ELR (cell line): ENCODE data around the gene TBC1D4.
A peak's percentile ranks its signal among the peaks of the same experiment; 100 is the strongest.
"Not testable (repeated sequence)": the region's sequence is repeated elsewhere in the genome, so short reads cannot be mapped to it uniquely, and the experiment has no call there.

Source experiments
- DNase-seq: peaks from one replicate; pipeline ENCODE4 v3.0.0-alpha.2; 2015; ENCODE audit warnings: low read depth

TBC1D4 gene

GRCh38 chr13:75356421-75356820 is 125.5 kb downstream of the TBC1D4 start:
- DNase-seq: peak; percentile 18

- DNase-seq: no peak
Measured at GRCh38 chr13:75355609-75356008, 126.4 kb downstream of the TBC1D4 start.

DNA sequence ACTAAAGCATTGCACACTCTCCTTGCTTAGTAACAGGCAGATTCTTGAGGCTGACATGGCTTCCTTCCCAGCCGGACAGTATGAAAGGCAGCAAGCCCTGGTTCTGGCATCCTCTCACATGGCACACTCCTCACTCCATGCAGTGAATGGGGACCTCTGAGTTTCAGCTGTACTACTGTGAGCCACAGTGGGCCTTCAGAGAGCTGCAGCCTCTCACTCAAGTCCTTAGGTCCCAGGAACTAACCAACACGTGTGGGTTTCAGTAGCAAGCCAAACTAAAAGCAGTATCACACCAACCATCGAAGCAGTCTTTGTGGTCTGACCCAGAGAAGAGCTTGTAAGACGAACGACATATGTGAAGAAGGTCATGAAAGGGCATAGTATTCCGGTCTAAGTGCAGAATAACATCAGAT is 128.2 kb downstream of the TBC1D4 start:
- no peak for DNase-seq

GRCh38 chr13:75352641-75353327 is 129.2 kb downstream of the TBC1D4 start:
- no peak for DNase-seq

GRCh38 chr13:75351538-75351937 is 130.4 kb downstream of the TBC1D4 start:
- not testable (repeated sequence) for DNase-seq

DNA sequence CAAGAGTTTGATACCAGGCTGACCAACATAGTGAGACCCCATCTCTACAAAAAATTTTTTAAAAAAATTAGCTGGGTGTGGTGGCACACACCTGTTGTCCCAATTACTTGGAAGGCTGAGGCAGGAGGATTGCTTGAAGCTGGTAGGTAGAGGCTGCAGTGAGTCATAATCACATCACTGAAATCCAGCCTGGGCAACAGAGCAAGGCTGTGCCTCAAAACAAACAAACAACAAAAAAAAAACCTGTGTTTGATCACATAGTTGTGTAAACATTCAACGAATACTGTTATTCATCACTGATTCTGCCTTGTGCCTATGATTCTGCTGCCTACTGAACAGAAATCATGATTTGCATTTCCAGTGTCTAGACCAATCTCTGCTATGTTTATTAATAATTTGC is 134.0 kb downstream of the TBC1D4 start:
- DNase-seq: peak; percentile 46

DNA sequence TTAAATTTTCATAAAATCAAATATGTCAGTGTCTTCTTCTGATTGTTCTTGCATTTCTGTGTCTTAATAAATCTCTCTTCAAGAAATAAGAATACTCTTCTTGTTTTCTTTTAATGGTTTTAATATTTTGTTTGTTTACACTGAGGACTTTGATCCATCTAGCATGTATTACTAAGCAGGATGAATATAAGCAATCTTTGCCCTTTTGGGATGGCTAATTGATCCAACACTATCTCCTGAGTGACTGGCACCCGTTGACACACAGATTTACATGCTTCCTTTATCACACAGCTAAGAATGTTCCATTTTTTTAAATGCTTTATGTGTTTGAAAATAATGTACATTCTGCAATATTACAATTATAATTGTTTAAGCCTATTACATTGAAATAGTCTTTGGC is 134.5 kb downstream of the TBC1D4 start:
- no peak for DNase-seq

- DNase-seq: peak; percentile 23
Measured at GRCh38 chr13:75345193-75345592, 136.8 kb downstream of the TBC1D4 start.

DNA sequence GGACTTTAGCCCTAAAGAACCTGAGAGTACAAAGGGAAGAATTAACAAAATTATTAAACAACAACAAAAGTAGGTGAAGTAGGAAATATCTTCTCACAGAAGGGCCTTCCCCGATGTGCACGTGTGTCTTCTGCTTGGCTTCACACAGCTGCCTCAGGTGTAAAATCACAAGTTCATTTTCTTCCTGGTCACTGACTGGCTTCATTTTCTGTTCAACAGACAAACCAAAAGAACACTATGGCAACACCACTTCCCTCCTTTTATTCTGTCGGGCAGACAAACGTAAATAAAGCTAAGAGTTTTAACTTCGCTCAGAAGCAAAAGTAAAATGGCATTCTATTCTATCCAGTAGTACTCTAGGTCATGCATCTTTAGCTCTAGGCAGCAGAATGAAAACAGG is 140.9 kb downstream of the TBC1D4 start:
- DNase-seq: no peak

GRCh38 chr13:75339635-75340374 is 142.2 kb downstream of the TBC1D4 start:
- no peak for DNase-seq

- no peak for DNase-seq
Measured at GRCh38 chr13:75334634-75335447, 147.1 kb downstream of the TBC1D4 start.

DNA sequence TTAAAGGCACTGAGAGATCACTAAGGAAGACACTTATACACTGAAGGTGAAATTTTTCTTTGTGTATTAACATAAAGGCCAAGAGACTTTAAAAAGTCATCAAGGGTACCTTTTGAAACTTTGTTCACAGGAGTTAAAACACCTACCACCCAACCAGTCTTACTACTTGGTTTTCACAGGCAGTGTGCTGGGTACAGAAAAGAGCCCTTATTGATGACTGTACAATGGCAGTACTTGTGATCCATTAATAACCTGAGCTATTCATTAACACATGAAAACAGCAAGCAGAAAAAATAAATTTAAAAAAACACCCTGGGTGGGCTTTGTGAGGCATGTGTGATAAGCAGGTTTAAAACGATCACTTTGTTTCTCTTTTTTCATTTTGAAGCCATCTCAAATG is 148.9 kb downstream of the TBC1D4 start:
- DNase-seq: no peak

DNA sequence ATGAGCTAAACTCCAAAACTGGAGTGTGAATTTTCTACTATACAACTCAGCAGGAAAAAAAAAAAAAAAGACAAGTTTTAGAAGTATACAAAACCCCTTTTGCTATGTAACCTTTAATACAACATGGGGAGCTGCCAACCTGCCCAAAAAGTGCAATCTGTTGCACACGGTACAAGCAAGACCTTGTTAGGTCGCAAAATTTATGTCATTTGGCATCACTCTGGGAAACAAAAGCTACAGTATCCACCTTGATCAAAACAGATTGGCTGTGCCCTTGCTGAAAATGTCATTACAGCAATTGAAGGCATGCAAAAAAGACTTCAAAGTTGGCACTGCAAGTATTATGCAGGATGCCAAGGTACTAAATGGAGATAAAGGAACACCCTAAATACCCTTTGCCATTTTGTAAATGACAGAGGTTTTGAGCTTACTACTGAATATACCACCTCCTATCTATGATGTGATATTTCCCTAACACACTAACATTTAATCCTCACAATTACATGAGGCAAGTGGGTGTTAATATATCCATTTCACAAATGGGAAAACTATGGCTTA is 150.1 kb downstream of the TBC1D4 start:
- no peak for DNase-seq

GRCh38 chr13:75330770-75331169 is 151.2 kb downstream of the TBC1D4 start:
- no peak for DNase-seq

DNA sequence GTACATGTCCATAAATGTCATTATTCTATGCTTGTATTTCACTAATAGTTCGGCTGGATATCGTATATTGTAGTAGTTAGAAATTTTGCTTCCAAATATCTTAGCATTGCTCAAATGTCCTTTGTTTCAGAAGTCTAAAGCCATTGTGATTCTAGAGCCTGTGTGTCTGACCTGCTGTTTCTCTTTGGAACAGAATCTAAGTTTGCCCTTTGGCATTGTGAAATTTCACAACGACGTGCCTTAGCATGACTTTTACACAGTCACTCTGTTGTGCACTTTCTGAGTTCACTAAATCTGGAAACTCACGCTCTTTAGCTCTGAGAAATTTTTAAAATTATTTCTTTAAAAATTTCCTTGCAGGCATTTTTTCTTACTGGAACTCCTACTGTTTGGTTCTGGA is 152.2 kb downstream of the TBC1D4 start:
- no peak for DNase-seq

DNA sequence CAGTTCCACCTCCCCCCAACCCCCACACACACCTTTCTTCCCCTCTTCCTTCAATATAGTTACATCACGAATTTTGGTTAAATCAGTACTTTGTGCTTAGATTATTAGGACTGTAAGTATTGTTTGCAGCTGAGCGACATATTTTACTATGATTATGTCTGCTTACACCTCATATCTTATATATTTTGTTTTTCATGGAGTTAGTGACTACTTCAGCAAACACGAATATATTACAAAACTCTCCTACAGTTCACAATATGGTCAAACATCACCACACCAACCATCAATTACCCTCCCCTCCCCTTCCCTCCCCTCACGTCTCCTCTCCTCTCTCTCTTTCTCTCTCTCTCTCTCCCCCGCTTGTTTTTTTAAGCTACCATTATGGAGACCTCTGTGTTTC is 152.9 kb downstream of the TBC1D4 start:
- DNase-seq: no peak

DNA sequence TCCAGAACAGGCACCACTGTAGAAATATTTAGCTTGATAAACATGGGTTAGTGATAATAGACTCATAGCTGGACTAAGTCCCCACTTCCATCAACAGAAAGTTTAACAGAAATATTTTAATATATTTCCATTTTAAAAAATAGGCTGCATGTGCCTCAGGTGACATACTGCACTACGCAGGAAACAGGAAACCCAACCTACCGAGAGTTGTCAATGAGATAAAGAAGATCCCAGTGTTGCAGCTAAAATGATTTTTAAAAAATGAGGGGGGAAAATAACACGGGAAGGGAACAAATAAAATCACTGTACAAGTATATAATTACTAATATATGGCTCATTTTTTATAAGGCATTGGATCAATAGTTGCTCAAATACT is 154.8 kb downstream of the TBC1D4 start:
- DNase-seq: no peak

GRCh38 chr13:75326173-75327134 is 155.5 kb downstream of the TBC1D4 start:
- DNase-seq: no peak

DNA sequence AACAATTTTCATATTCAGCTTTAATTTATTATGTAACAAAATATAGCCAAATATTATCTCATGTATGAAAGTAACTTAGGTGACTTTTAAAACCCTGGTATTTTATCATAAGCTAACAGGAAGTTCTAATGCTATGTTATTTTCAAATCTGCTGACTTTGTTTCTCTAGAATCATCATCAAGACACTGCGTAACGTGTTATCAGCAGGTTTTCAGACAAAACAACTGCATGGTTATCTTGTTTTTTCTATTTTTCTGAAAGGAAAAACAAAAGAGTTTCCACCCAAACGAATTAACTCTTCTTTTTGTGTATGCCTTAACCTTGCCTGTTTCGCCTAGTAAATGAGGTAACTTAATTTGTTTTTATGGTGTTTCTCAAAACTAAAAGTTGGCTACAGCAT is 156.3 kb downstream of the TBC1D4 start:
- DNase-seq: no peak

- no peak for DNase-seq
Measured at GRCh38 chr13:75324413-75324940, 157.5 kb downstream of the TBC1D4 start.

GRCh38 chr13:75321084-75321483 is 160.9 kb downstream of the TBC1D4 start:
- DNase-seq: no peak
